ENCODE measurements around the gene RERE. TPM values are rescaled to one million over a fixed set of nuclear protein-coding genes. Genes with fewer than 3 reads are reported as not detected.
"Not testable (repeated sequence)": the region's sequence is repeated elsewhere in the genome, so short reads cannot be mapped to it uniquely, and the experiment has no call there.

Gene RERE
- total RNA-seq, 2 donors from 2014 or later, result 102 to 108 TPM

GRCh38 chr1:8509579-8509978 is 307.9 kb downstream of the RERE start:
- H3K9me3 ChIP-seq (ENCODE audit: control insufficient read depth, low read length, poor library complexity, severe bottlenecking), result no peaks in the 10 kb centered on the region
- H3K36me3 Mint-ChIP-seq (ENCODE audit: low read depth), result peaks cover 12% of the 10 kb centered on the region
- ATAC-seq (no peak), DNase-seq (no peak)
- peak overlapping the region; percentile 94 for H3K27ac Mint-ChIP-seq
- H3K4me3 Mint-ChIP-seq, result peak overlapping the region; percentile 89
- H3K4me1 Mint-ChIP-seq, result peaks cover 27% of the 10 kb centered on the region
- H3K27me3 Mint-ChIP-seq, result no peaks in the 10 kb centered on the region

- peaks cover 22% of the 10 kb centered on the region for H3K4me1 Mint-ChIP-seq
- no peaks in the 10 kb centered on the region for H3K9me3 ChIP-seq (ENCODE audit: control insufficient read depth, low read length, poor library complexity, severe bottlenecking)
- no peak overlapping the region for H3K27ac Mint-ChIP-seq
- H3K36me3 Mint-ChIP-seq (ENCODE audit: low read depth), result peaks cover 12% of the 10 kb centered on the region
- DNase-seq (no peak), ATAC-seq (no peak)
- no peaks in the 10 kb centered on the region for H3K27me3 Mint-ChIP-seq
- no peak overlapping the region for H3K4me3 Mint-ChIP-seq
Observed at GRCh38 chr1:8506995-8507615, 310.3 kb downstream of the RERE start.

DNA sequence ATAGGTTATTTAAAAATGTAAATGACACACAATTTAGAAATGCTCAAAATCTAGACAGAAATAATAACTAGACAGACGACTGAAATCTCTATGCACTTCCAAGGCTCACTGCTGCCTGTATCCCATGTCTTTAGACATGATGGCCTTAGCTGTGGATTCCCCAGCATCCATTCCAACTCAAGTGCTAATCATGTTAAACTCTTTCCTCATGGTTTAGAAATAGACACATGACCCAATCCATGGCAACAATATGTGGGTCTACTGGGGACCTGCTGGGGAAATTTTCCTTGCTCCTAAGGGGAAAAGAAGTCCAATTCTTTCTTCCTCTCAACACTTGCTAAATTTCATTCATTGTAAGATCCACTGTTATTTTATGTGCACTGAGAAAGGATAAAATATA is 311.0 kb downstream of the RERE start:
- H3K9me3 ChIP-seq (ENCODE audit: control insufficient read depth, low read length, poor library complexity, severe bottlenecking), result no peaks in the 10 kb centered on the region
- Mint-ChIP-seq H3K36me3 (ENCODE audit: low read depth) (peaks cover 12% of the 10 kb centered on the region), H3K27ac (no peak overlapping the region), H3K27me3 (no peaks in the 10 kb centered on the region), H3K4me1 (peaks cover 22% of the 10 kb centered on the region), H3K4me3 (no peak overlapping the region)
- DNase-seq, result no peak
- no peak for ATAC-seq

- DNase-seq (no peak), ATAC-seq (no peak)
- Mint-ChIP-seq H3K27ac (no peak overlapping the region), H3K27me3 (no peaks in the 10 kb centered on the region), H3K36me3 (ENCODE audit: low read depth) (peaks cover 8% of the 10 kb centered on the region), H3K4me1 (peaks cover 6% of the 10 kb centered on the region), H3K4me3 (no peak overlapping the region)
- H3K9me3 ChIP-seq (ENCODE audit: control insufficient read depth, low read length, poor library complexity, severe bottlenecking), result no peaks in the 10 kb centered on the region
Observed at GRCh38 chr1:8503842-8504241, 313.6 kb downstream of the RERE start.

DNA sequence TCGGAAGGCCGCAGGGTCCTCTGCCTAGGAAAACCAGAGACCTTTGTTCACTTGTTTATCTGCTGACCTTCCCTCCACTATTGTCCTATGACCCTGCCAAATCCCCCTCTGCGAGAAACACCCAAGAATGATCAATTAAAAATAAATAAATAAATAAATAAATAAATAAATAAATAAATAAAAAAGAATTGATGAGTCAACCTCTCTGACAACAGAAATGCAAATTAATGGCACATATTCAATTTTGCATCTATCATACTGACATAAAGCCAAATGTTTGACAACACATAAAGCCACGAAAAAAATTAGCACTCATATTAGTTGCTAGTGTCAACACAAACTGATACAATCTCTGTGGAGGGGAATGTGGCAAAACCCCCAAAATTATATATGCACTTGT is 314.5 kb downstream of the RERE start:
- not testable (repeated sequence) for H3K4me3 Mint-ChIP-seq; ATAC-seq; H3K36me3 Mint-ChIP-seq (ENCODE audit: low read depth); H3K27me3 Mint-ChIP-seq; DNase-seq; H3K9me3 ChIP-seq (ENCODE audit: control insufficient read depth, low read length, poor library complexity, severe bottlenecking); H3K4me1 Mint-ChIP-seq
- H3K27ac Mint-ChIP-seq, result peak overlapping the region; percentile 3

DNA sequence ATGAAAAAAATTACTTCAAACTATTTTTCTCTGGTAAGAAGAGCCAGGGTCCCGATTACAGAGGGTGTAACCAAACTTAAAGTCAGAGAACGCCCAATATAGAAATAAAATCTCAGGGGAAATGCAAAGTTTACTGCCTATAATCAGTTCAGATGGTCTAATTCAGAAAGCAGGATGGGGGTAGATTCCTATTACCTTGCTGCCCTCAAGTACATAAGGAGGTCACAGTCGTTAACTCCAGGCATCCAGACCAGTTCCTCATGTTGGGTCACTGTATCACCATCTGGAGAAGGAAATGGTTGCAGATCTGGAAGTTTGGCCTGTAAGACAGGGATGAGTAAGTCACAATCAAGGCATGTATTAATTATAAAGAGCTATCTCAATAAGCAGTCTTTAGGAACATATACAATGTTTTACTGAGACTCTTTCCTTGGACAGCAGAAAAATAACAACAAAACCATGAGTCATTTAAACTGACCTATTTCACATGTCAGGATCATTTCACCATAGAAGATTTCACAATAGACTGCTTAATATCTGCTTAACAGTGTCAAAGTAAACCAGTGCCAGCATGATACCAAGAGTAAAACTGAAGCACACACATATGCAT is 320.1 kb downstream of the RERE start:
- H3K9me3 ChIP-seq (ENCODE audit: control insufficient read depth, low read length, poor library complexity, severe bottlenecking), result no peaks in the 10 kb centered on the region
- Mint-ChIP-seq H3K36me3 (ENCODE audit: low read depth) (no peaks in the 10 kb centered on the region), H3K27me3 (no peaks in the 10 kb centered on the region), H3K4me3 (no peak overlapping the region), H3K4me1 (peaks cover 5% of the 10 kb centered on the region), H3K27ac (peak overlapping the region; percentile 2)
- no peak for DNase-seq
- ATAC-seq, result no peak

GRCh38 chr1:8496473-8496872 is 321.0 kb downstream of the RERE start:
- no peak for DNase-seq
- no peak overlapping the region for H3K4me3 Mint-ChIP-seq
- no peaks in the 10 kb centered on the region for H3K36me3 Mint-ChIP-seq (ENCODE audit: low read depth)
- H3K27me3 Mint-ChIP-seq, result no peaks in the 10 kb centered on the region
- peak; percentile 50 for ATAC-seq
- no peaks in the 10 kb centered on the region for H3K9me3 ChIP-seq (ENCODE audit: control insufficient read depth, low read length, poor library complexity, severe bottlenecking)
- H3K27ac Mint-ChIP-seq, result no peak overlapping the region
- peaks cover 6% of the 10 kb centered on the region for H3K4me1 Mint-ChIP-seq

GRCh38 chr1:8495928-8496401 is 321.5 kb downstream of the RERE start:
- Mint-ChIP-seq H3K27me3 (no peaks in the 10 kb centered on the region), H3K4me1 (peaks cover 6% of the 10 kb centered on the region), H3K4me3 (no peak overlapping the region), H3K36me3 (ENCODE audit: low read depth) (no peaks in the 10 kb centered on the region), H3K27ac (no peak overlapping the region)
- H3K9me3 ChIP-seq (ENCODE audit: control insufficient read depth, low read length, poor library complexity, severe bottlenecking), result no peaks in the 10 kb centered on the region
- no peak for DNase-seq
- peak; percentile 8 for ATAC-seq

- H3K36me3 Mint-ChIP-seq (ENCODE audit: low read depth), result no peaks in the 10 kb centered on the region
- no peak for DNase-seq
- H3K27ac Mint-ChIP-seq, result no peak overlapping the region
- no peaks in the 10 kb centered on the region for H3K9me3 ChIP-seq (ENCODE audit: control insufficient read depth, low read length, poor library complexity, severe bottlenecking)
- no peak overlapping the region for H3K4me3 Mint-ChIP-seq
- peaks cover 6% of the 10 kb centered on the region for H3K4me1 Mint-ChIP-seq
- ATAC-seq, result no peak
- no peaks in the 10 kb centered on the region for H3K27me3 Mint-ChIP-seq
Observed at GRCh38 chr1:8494681-8495080, 322.8 kb downstream of the RERE start.

GRCh38 chr1:8493916-8494540 is 323.4 kb downstream of the RERE start:
- Mint-ChIP-seq H3K36me3 (ENCODE audit: low read depth) (no peaks in the 10 kb centered on the region), H3K4me1 (peaks cover 6% of the 10 kb centered on the region), H3K4me3 (no peak overlapping the region), H3K27me3 (no peaks in the 10 kb centered on the region), H3K27ac (no peak overlapping the region)
- H3K9me3 ChIP-seq (ENCODE audit: control insufficient read depth, low read length, poor library complexity, severe bottlenecking), result no peaks in the 10 kb centered on the region
- no peak for DNase-seq
- no peak for ATAC-seq

DNA sequence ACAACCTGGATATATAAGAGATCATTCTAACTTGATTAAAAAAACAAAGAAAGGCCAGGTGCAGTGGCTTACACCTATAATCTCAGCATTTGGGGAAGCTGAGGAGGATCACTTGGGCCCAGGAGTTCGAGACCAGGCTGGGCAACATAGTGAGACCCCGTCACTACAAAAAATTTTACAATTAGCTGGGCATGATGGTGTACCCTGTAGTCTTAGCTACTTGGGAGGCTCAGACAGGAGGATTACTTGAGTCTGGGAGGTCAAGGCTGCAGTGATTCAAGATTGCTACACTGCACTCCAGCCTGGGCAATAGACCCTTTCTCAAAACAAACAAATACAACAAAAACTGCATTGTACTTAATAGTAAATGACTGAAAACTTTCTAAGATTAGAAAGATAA is 330.2 kb downstream of the RERE start:
- no peak for DNase-seq
- Mint-ChIP-seq H3K4me1 (peaks cover 4% of the 10 kb centered on the region), H3K27ac (no peak overlapping the region), H3K4me3 (no peak overlapping the region), H3K36me3 (ENCODE audit: low read depth) (no peaks in the 10 kb centered on the region), H3K27me3 (no peaks in the 10 kb centered on the region)
- H3K9me3 ChIP-seq (ENCODE audit: control insufficient read depth, low read length, poor library complexity, severe bottlenecking), result no peaks in the 10 kb centered on the region
- no peak for ATAC-seq

DNA sequence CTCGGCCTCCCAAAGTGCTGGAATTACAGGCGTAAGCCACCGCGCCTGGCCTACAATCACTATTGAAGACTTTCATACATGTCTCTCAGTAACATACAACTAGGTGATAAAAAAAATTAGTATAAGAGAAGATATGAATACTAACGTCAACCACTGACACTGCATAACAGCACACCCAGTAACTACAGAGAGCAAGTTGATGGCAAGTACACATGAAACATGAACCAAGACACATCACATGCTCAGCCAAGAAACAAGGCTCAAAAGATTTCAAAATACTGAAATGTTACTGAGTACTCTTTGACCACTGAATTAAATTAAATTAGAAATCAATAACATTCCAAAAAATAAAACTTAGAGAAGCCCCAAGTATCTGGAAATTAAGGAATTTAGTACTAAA is 331.4 kb downstream of the RERE start:
- Mint-ChIP-seq H3K36me3 (ENCODE audit: low read depth) (no peaks in the 10 kb centered on the region), H3K27me3 (no peaks in the 10 kb centered on the region), H3K4me3 (no peak overlapping the region), H3K27ac (no peak overlapping the region), H3K4me1 (peaks cover 2% of the 10 kb centered on the region)
- H3K9me3 ChIP-seq (ENCODE audit: control insufficient read depth, low read length, poor library complexity, severe bottlenecking), result no peaks in the 10 kb centered on the region
- DNase-seq, result no peak
- no peak for ATAC-seq

DNA sequence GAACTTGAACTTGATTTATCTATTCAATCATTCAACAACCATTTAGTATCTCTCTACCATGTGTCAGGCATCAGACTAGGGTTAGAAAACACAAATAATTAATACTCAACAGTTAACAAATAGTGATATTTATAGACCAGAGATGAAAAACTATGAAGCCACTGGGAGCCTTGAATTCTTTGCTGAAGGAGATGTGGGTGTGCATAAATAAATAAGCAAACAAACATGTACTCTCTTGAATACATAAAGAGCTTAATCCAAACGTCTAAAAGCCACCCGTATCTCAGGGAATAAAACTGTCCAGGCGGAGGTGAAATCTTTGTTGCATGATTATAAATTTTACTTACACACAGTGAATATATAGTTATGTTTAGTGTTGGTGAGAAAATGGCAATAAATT is 333.9 kb downstream of the RERE start:
- no peak for DNase-seq
- H3K27ac Mint-ChIP-seq, result no peak overlapping the region
- peaks cover 2% of the 10 kb centered on the region for H3K36me3 Mint-ChIP-seq (ENCODE audit: low read depth)
- peaks cover 5% of the 10 kb centered on the region for H3K4me1 Mint-ChIP-seq
- H3K4me3 Mint-ChIP-seq, result no peak overlapping the region
- no peaks in the 10 kb centered on the region for H3K27me3 Mint-ChIP-seq
- no peaks in the 10 kb centered on the region for H3K9me3 ChIP-seq (ENCODE audit: control insufficient read depth, low read length, poor library complexity, severe bottlenecking)
- no peak for ATAC-seq

- no peak overlapping the region for H3K27ac Mint-ChIP-seq
- DNase-seq, result no peak
- peaks cover 9% of the 10 kb centered on the region for H3K4me1 Mint-ChIP-seq
- ATAC-seq, result no peak
- H3K4me3 Mint-ChIP-seq, result no peak overlapping the region
- no peaks in the 10 kb centered on the region for H3K27me3 Mint-ChIP-seq
- peaks cover 2% of the 10 kb centered on the region for H3K36me3 Mint-ChIP-seq (ENCODE audit: low read depth)
- no peaks in the 10 kb centered on the region for H3K9me3 ChIP-seq (ENCODE audit: control insufficient read depth, low read length, poor library complexity, severe bottlenecking)
Observed at GRCh38 chr1:8482979-8483381, 334.5 kb downstream of the RERE start.
